Ovary (tissue), 3 donors: ENCODE measurements around the gene TCF4.

Experiments
- CTCF ChIP-seq, 3 donors: fragments of 450-650 bp in 2 of 3; fragments of 200-600 bp in 1 of 3; IDR thresholded peaks; one replicate each; pipeline versions ENCODE4 v1.5.1 to v1.8.0; 2016 to 2022; ENCODE audit warnings: antibody characterized with exemption in 3 of 3, mild to moderate bottlenecking in 1 of 3
- EP300 ChIP-seq: sonication (generic); formaldehyde crosslinking; IDR thresholded peaks from one replicate; pipeline ENCODE4 v1.6.1; 2017; ENCODE audit warnings: antibody characterized with exemption
- donor health status: DM: no; HTN: no; CAD: no.

GRCh38 chr18:55555395-55556027 lies 32.5 kb downstream of the TCF4 start:
- no peak for TF ChIP-seq CTCF (IDR thresholded peaks at IDR 0.05)
- no peak for TF ChIP-seq EP300
